ENCODE results near the gene DNAJC7. TPM values are rescaled to one million over a fixed set of nuclear protein-coding genes. Genes with fewer than 3 reads are reported as not detected.
"Not testable (repeated sequence)": the region's sequence is repeated elsewhere in the genome, so short reads cannot be mapped to it uniquely, and the experiment has no call there.

DNAJC7 gene
- total RNA-seq, 1 experiment from 2014 or later: 147 TPM

GRCh38 chr17:42017866-42018200, 594 bp upstream of the DNAJC7 start:
- H3K36me3 Mint-ChIP-seq (ENCODE audit: insufficient read depth, unreplicated experiment): peaks cover 60% of the 10 kb centered on the region
- H3K9me3 Mint-ChIP-seq (ENCODE audit: unreplicated experiment): no peaks in the 10 kb centered on the region
- intact Hi-C loops (cut with micrococcal nuclease; ENCODE audit: unreplicated experiment): loop anchor here (2.0 kb wide), 3 partner anchors 15 to 99 kb away; partner anchors contain the start of genes ACLY and CNP
- H3K4me1 ChIP-seq: peaks cover 15% of the 10 kb centered on the region
- peak overlapping the region; percentile 95 for H3K4me3 ChIP-seq (ENCODE audit: low read depth, low read length)
- peak overlapping the region; percentile 88 for H3K4me3 Mint-ChIP-seq (ENCODE audit: unreplicated experiment)
- H3K27ac Mint-ChIP-seq (ENCODE audit: unreplicated experiment): peak overlapping the region; percentile 99
- H3K36me3 ChIP-seq (ENCODE audit: control insufficient read depth, insufficient read depth, low read length): 0 out of 2 replicates have a peak, but pooled peaks cover 3% of the 10 kb centered on the region
- no peaks in the 10 kb centered on the region for H3K27me3 ChIP-seq (replicated peaks; ENCODE audit: control insufficient read depth, insufficient read depth, low read length)
- H3K9me3 ChIP-seq: no peaks in the 10 kb centered on the region
- no peaks in the 10 kb centered on the region for H3K27me3 Mint-ChIP-seq (ENCODE audit: insufficient read depth, unreplicated experiment)
- ChIA-PET POLR2A (interaction anchor here (0.6 to 3.5 kb wide), 11 partner anchors 15 to 1351 kb away, joined by 3 to 40 read pairs (median 5); partner anchors contain the start of genes ACLY, CNP, JUP and ODAD4), CTCF (interaction anchor here (0.5 to 1.9 kb wide), 11 partner anchors 8 to 487 kb away, joined by 3 to 10 read pairs (median 4); partner anchors contain the start of genes KAT2A, ODAD4 and ZNF385C)
- peaks cover 16% of the 10 kb centered on the region for H3K4me1 Mint-ChIP-seq (ENCODE audit: low read depth, unreplicated experiment)
- DNase-seq: peak; percentile 64
- TF ChIP-seq CTCF (IDR thresholded peaks at IDR 0.05; ENCODE audit: insufficient read depth in 1 of 2, low read depth in 1 of 2, low read length in 1 of 2, severe bottlenecking in 1 of 2, unreplicated experiment in 1 of 2): no peak
- TSS peak; percentile 7 for BruUV-seq (replicated peaks)

- ChIA-PET CTCF (interaction anchor here (0.6 to 1.5 kb wide), 4 partner anchors 13 to 428 kb away, joined by 3 to 10 read pairs (median 6); no protein-coding TSS in a partner anchor), POLR2A (interaction anchor here (3.5 kb wide), 2 partner anchors 13 to 50 kb away, joined by 27 to 40 read pairs; partner anchors contain the start of gene CNP)
- peak overlapping the region; percentile 99 for H3K27ac Mint-ChIP-seq (ENCODE audit: unreplicated experiment)
- peaks cover 24% of the 10 kb centered on the region for H3K4me1 Mint-ChIP-seq (ENCODE audit: low read depth, unreplicated experiment)
- peaks cover 51% of the 10 kb centered on the region for H3K36me3 Mint-ChIP-seq (ENCODE audit: insufficient read depth, unreplicated experiment)
- no peak for TF ChIP-seq CTCF (IDR thresholded peaks at IDR 0.05; ENCODE audit: insufficient read depth in 1 of 2, low read depth in 1 of 2, low read length in 1 of 2, severe bottlenecking in 1 of 2, unreplicated experiment in 1 of 2)
- peak overlapping the region; percentile 95 for H3K4me3 ChIP-seq (ENCODE audit: low read depth, low read length)
- H3K27me3 ChIP-seq (replicated peaks; ENCODE audit: control insufficient read depth, insufficient read depth, low read length): no peaks in the 10 kb centered on the region
- no TSS peak for BruUV-seq (replicated peaks)
- peak overlapping the region; percentile 88 for H3K4me3 Mint-ChIP-seq (ENCODE audit: unreplicated experiment)
- H3K4me1 ChIP-seq: peaks cover 20% of the 10 kb centered on the region
- no peaks in the 10 kb centered on the region for H3K9me3 ChIP-seq
- no peaks in the 10 kb centered on the region for H3K9me3 Mint-ChIP-seq (ENCODE audit: unreplicated experiment)
- peak in 1 of 2 experiments; percentile 34 for DNase-seq
- H3K27me3 Mint-ChIP-seq (ENCODE audit: insufficient read depth, unreplicated experiment): no peaks in the 10 kb centered on the region
- intact Hi-C loops (cut with micrococcal nuclease; ENCODE audit: unreplicated experiment): loop anchor here (2.0 kb wide), 2 partner anchors 14 to 50 kb away; partner anchors contain the start of gene CNP
- H3K36me3 ChIP-seq (ENCODE audit: control insufficient read depth, insufficient read depth, low read length): peaks cover 1% of the 10 kb centered on the region; the same call in 1 of the 2 replicates
Observed at GRCh38 chr17:42016411-42016831, 818 bp downstream of the DNAJC7 start.

- intact Hi-C loops (cut with micrococcal nuclease; ENCODE audit: unreplicated experiment); H3K4me3 ChIP-seq (ENCODE audit: low read depth, low read length); H3K4me3 Mint-ChIP-seq (ENCODE audit: unreplicated experiment); H3K36me3 ChIP-seq (ENCODE audit: control insufficient read depth, insufficient read depth, low read length); H3K27me3 Mint-ChIP-seq (ENCODE audit: insufficient read depth, unreplicated experiment); CTCF ChIA-PET; H3K9me3 ChIP-seq; POLR2A ChIA-PET; BruUV-seq (replicated peaks); H3K27me3 ChIP-seq (replicated peaks; ENCODE audit: control insufficient read depth, insufficient read depth, low read length); H3K9me3 Mint-ChIP-seq (ENCODE audit: unreplicated experiment); DNase-seq: not testable (repeated sequence)
- H3K4me1 ChIP-seq: peaks cover 28% of the 10 kb centered on the region; the same call in 1 of the 2 replicates
- Mint-ChIP-seq H3K36me3 (ENCODE audit: insufficient read depth, unreplicated experiment) (peaks cover 55% of the 10 kb centered on the region), H3K27ac (ENCODE audit: unreplicated experiment) (peak overlapping the region; percentile 23), H3K4me1 (ENCODE audit: low read depth, unreplicated experiment) (peaks cover 17% of the 10 kb centered on the region)
Observed at GRCh38 chr17:42013740-42014139, 3.5 kb downstream of the DNAJC7 start.

GRCh38 chr17:42012363-42012762, 4.9 kb downstream of the DNAJC7 start:
- Mint-ChIP-seq H3K27ac (ENCODE audit: unreplicated experiment) (peak overlapping the region; percentile 39), H3K36me3 (ENCODE audit: insufficient read depth, unreplicated experiment) (peaks cover 47% of the 10 kb centered on the region), H3K4me1 (ENCODE audit: low read depth, unreplicated experiment) (peaks cover 11% of the 10 kb centered on the region)
- intact Hi-C loops (cut with micrococcal nuclease; ENCODE audit: unreplicated experiment); BruUV-seq (replicated peaks); H3K9me3 Mint-ChIP-seq (ENCODE audit: unreplicated experiment); H3K4me3 ChIP-seq (ENCODE audit: low read depth, low read length); CTCF ChIA-PET; DNase-seq; H3K36me3 ChIP-seq (ENCODE audit: control insufficient read depth, insufficient read depth, low read length); H3K9me3 ChIP-seq; H3K27me3 Mint-ChIP-seq (ENCODE audit: insufficient read depth, unreplicated experiment); H3K27me3 ChIP-seq (replicated peaks; ENCODE audit: control insufficient read depth, insufficient read depth, low read length); H3K4me3 Mint-ChIP-seq (ENCODE audit: unreplicated experiment): not testable (repeated sequence)
- H3K4me1 ChIP-seq: peaks cover 20% of the 10 kb centered on the region; the same call in 1 of the 2 replicates
- POLR2A ChIA-PET: interaction anchor here (0.5 kb wide), 1 partner anchor 275 kb away, joined by 3 read pairs; no protein-coding TSS in a partner anchor

Measured in Caco-2 (cell line).